ENCODE measurements around the gene RPS17. TPM values are rescaled to one million over a fixed set of nuclear protein-coding genes. Genes with fewer than 3 reads are reported as not detected.

RPS17 gene
- total and polyA plus RNA-seq, 10 of the 15 experiments (the other 5 are each of a cell fraction or from before 2014, with no cell fraction given): 1,223 to 7,871 (median 3,879) TPM

DNA sequence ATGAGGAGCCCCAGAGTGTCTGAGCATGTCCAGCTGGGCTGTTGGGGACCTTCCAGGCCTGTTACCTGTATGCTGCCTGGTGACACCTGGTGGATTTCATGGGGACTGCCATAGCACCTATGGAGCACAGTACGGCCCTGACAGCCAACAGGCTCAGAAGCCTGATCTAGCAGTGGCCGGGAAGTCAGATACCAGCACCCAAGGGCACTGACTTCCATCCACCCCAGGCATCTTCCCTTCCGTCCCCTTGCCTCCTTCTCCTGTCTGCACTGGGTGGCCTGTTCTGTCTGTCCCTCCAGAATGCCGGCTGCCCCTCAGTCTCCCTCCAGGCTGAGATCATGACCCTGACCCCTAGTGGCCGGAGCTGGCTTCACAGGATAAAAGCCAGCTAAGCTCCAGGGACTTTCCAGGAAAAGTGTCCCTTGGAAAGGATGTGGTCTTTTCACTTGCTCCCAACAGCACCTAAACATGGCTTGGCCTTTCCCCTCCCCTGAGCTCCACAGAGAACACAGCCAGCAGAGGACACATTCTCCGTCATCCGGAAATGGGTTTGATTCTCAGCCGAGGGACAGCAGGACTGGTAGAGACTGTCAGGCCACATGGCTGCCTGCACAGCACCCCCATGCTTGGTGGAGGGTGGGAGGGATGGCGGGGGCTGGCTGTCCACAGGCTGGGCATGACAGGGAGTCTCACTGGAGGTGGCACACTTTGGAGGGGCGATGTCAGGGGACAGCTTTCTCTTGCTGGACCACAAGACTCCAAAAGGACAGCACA lies 9.5 kb downstream of the RPS17 start (continued):
- TF ChIP-seq RAD21 (IDR thresholded peaks at IDR 0.05; ENCODE audit: insufficient read depth, low read depth, low read length): peak; percentile 28; the same call in 1 of the 2 replicates
- TF ChIP-seq USF1 (IDR thresholded peaks at IDR 0.05; ENCODE audit: borderline replicate concordance, extremely low read length, insufficient read depth, low read depth, low read length): no peak
- no peak for TF ChIP-seq FOS (IDR thresholded peaks at IDR 0.05; ENCODE audit: borderline replicate concordance, extremely low read depth, insufficient read length)
- TF ChIP-seq NFYA (IDR thresholded peaks at IDR 0.05; ENCODE audit: borderline replicate concordance, low read depth, low read length): no peak
- TF ChIP-seq, protein P1, sequence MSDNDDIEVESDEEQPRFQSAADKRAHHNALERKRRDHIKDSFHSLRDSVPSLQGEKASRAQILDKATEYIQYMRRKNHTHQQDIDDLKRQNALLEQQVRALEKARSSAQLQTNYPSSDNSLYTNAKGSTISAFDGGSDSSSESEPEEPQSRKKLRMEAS (IDR thresholded peaks at IDR 0.05; ENCODE audit: low read depth, low read length): peak; percentile 35; the same call in 1 of the 2 replicates
- 0 out of 2 replicates have a peak, but pooled peaks have one; percentile 8 for TF ChIP-seq SMC3 (IDR thresholded peaks at IDR 0.05; ENCODE audit: borderline replicate concordance, low read length)
- no peak for TF ChIP-seq STAT1 (conservative IDR thresholded peaks at IDR 0.05)
- no peak for TF ChIP-seq ZNF687 (IDR thresholded peaks at IDR 0.05)
- no peak for TF ChIP-seq BACH1 (IDR thresholded peaks at IDR 0.05; ENCODE audit: borderline replicate concordance)
- TF ChIP-seq CHD4 (IDR thresholded peaks at IDR 0.05): no peak
- TF ChIP-seq ZZZ3 (IDR thresholded peaks at IDR 0.05; ENCODE audit: control insufficient read depth, insufficient read length, low read depth): no peak
- no peak for TF ChIP-seq BMI1 (IDR thresholded peaks at IDR 0.05; ENCODE audit: borderline replicate concordance)
- TF ChIP-seq MEF2A (IDR thresholded peaks at IDR 0.05; ENCODE audit: insufficient read depth, low read depth, low read length): no peak
- no peak for TF ChIP-seq RCOR1 (conservative IDR thresholded peaks at IDR 0.05; ENCODE audit: low read depth, low read length)
- peak; percentile 23 for TF ChIP-seq SKIL (IDR thresholded peaks at IDR 0.05; ENCODE audit: low read depth, poor library complexity, severe bottlenecking)
- no peak for TF ChIP-seq BRCA1 (IDR thresholded peaks at IDR 0.05; ENCODE audit: low read depth, low read length)
- TF ChIP-seq ZBED1 (IDR thresholded peaks at IDR 0.05; ENCODE audit: borderline replicate concordance): no peak
- no peak for TF ChIP-seq NKRF (conservative IDR thresholded peaks at IDR 0.05)
